Right atrium auricular region (tissue), 2 donors: ENCODE measurements around the gene PTGES2. TPM values are rescaled to one million over a fixed set of nuclear protein-coding genes. Genes with fewer than 3 reads are reported as not detected.

Source experiments
- DNase-seq: peaks from one replicate; pipeline ENCODE4 v3.0.0-alpha.2; 2019; ENCODE audit warnings: low spot score
- H3K27ac ChIP-seq, 2 donors: fragments of 200-600 bp; sonication (generic); 1 replicate in 1 of 2; 2 replicates in 1 of 2; pipeline ENCODE4 v1.5.1; 2016 to 2019
- H3K27me3 ChIP-seq, 2 donors: fragments of 200-600 bp; sonication (generic); one replicate each; pipeline versions ENCODE4 v1.5.1 to v1.6.0; 2017 to 2019
- H3K36me3 ChIP-seq: fragments of 200-600 bp; sonication (generic); one replicate; pipeline ENCODE4 v1.5.1; 2016
- H3K4me1 ChIP-seq, 2 donors: fragments of 200-600 bp; sonication (generic); one replicate each; pipeline versions ENCODE4 v1.5.1 to v1.6.0; 2017 to 2019
- H3K4me3 ChIP-seq, 2 donors: fragments of 200-600 bp; sonication (generic); 1 replicate in 1 of 2; 2 replicates in 1 of 2; pipeline ENCODE4 v1.5.1; 2017 to 2019; ENCODE audit warnings: mild to moderate bottlenecking in 1 of 2, moderate library complexity in 1 of 2
- H3K9me3 ChIP-seq, 2 donors: fragments of 200-600 bp; sonication (generic); one replicate each; pipeline ENCODE4 v1.5.1; 2019
- total RNA-seq, 2 donors: library from RNA; depleted of rRNA; stranded (reverse); fragments of >200 nt; gene quantifications; one replicate each; pipeline ENCODE4 v1.1.0, GENCODE V29; 2016
- TF ChIP-seq, protein P1 (sequence below), 2 donors: fragments of 200-600 bp; sonication (generic); IDR thresholded peaks; one replicate each; pipeline ENCODE4 v1.5.1; 2019; ENCODE audit warnings: antibody characterized with exemption in 2 of 2

The PTGES2 gene
- total RNA-seq, 2 donors from 2014 or later: 114 to 118 TPM

DNA sequence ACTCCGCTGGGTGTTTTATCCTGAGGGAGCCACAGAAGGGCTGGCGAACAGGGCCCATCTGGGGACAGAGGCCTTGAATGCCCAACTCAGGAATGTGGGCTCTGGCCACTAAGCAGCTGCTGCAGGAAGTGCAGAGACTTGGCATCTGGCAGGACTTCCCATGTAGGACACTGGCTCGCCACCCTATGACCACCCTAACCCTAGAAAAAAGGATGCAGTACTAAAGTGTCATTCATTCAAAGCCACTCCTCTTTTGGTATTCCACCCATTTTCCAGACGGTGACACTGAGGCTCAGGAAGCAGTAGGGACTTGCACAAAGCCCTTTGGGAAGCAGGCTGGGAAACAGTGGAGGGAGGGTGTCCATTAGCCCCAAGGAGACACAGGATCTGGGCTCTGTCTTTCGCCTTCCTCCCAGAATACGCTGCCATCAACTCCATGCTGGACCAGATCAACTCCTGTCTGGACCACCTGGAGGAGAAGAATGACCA, 35.5 kb upstream of the PTGES2 start:
- H3K4me1 ChIP-seq: peaks cover 0 to 29% of the 10 kb centered on the region in 2 donors
- no peaks in the 10 kb centered on the region for H3K27me3 ChIP-seq
- no peak overlapping the region for H3K27ac ChIP-seq
- TF ChIP-seq, protein P1, sequence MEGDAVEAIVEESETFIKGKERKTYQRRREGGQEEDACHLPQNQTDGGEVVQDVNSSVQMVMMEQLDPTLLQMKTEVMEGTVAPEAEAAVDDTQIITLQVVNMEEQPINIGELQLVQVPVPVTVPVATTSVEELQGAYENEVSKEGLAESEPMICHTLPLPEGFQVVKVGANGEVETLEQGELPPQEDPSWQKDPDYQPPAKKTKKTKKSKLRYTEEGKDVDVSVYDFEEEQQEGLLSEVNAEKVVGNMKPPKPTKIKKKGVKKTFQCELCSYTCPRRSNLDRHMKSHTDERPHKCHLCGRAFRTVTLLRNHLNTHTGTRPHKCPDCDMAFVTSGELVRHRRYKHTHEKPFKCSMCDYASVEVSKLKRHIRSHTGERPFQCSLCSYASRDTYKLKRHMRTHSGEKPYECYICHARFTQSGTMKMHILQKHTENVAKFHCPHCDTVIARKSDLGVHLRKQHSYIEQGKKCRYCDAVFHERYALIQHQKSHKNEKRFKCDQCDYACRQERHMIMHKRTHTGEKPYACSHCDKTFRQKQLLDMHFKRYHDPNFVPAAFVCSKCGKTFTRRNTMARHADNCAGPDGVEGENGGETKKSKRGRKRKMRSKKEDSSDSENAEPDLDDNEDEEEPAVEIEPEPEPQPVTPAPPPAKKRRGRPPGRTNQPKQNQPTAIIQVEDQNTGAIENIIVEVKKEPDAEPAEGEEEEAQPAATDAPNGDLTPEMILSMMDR (IDR thresholded peaks at IDR 0.05): no peak
- no peak overlapping the region for H3K4me3 ChIP-seq
- DNase-seq: no peak
- H3K9me3 ChIP-seq: no peaks in the 10 kb centered on the region
- peaks cover 41% of the 10 kb centered on the region for H3K36me3 ChIP-seq

DNA sequence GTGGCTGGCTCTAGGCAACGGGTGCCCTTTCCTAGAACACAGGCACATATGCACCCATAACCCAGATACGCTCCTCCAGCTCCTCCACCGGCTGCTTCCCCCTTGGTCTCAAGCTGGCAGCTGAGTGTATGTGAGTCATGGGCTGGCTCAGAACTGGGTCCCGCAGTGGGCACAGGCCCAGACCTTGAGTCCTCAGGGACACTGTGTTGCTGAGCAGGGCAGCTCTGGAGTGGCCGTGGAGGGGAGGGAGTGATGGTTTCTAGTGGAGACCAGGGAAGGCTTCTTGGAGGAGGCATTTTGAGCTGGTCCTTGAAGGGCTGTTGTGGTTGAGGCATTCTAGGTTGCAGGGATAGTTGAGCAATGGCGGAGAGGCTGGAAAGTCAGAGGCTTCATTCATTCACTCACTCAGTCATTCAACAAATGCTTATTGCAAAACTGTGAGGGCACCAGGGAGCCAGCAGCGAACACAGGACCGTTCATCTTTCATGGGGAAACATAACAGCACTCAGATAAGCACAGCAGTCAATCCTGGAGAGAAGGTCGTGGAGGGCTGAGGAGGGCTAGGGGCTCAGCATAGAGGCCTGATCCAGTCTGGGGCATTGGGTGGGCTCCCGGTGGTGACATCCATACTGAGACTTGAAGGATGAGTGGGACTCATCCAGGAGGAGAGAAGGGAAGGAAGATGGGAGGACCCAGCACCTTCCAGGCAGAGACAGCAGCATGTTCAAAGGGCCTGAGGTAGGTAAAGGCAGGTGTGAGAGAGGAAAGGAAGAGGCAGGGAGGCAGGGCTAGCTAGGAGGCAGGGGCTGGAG, 34.9 kb upstream of the PTGES2 start:
- Histone ChIP-seq H3K4me1 (peaks cover 0 to 29% of the 10 kb centered on the region in 2 donors), H3K36me3 (peaks cover 34% of the 10 kb centered on the region), H3K9me3 (no peaks in the 10 kb centered on the region), H3K4me3 (no peak overlapping the region), H3K27me3 (no peaks in the 10 kb centered on the region), H3K27ac (no peak overlapping the region)
- DNase-seq: peak; percentile 69
- TF ChIP-seq, protein P1 (IDR thresholded peaks at IDR 0.05): no peak

DNA sequence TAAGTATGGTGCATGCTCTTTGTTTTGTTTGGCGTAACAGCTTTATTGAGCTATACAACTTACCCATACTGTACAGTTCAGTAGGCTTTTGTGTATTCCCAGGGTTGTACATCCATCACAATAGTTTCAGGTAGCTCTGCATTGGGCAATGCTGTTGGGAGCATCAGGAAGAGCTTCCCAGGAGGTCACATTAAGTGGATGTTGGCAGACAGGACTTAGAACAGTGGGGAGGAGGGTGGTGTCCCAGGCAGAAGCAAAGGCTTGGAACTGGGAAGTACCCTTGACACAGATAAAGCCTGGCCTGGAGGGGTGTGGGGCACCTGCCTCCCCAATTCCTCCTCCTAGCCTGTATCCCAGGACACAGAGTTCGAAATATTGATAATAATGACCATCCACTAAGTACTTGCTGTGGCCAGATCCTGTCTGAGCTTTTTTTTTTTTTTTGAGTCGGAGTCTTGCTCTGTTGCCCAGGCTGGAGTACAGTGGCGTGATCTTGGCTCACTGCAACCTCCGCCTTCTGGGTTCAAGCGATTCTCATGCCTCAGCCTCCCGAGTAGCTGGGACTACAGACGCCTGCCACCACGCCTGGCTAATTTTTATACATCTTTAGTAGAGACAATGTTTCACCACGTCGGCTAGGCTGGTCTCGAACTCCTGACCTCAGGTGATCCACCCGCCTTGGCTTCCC, 33.8 kb upstream of the PTGES2 start:
- H3K27me3 ChIP-seq: no peaks in the 10 kb centered on the region
- peaks cover 0 to 29% of the 10 kb centered on the region in 2 donors for H3K4me1 ChIP-seq
- peaks cover 24% of the 10 kb centered on the region for H3K36me3 ChIP-seq
- no peak overlapping the region for H3K4me3 ChIP-seq
- no peak for DNase-seq
- TF ChIP-seq, protein P1 (IDR thresholded peaks at IDR 0.05): no peak
- H3K27ac ChIP-seq: no peak overlapping the region
- H3K9me3 ChIP-seq: no peaks in the 10 kb centered on the region

DNA sequence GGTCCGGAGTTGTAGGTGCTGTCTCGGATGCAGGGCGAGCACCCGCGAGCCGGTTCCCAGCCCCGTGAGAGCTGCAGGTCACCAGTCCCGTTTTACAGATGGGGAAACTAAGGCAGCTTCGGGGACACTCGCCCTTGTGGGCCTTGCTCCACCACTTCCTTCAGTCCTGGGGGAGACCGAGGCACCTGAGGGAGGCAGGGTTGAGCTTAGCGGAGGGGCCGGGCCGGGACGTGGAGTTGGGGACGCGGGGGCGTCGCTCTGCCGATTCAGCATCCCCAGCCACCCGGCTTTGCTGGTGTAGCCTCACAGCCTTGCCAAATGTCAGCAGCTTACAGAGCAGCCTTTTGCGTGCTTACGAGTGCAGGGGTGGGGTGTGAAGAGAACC, 33.1 kb upstream of the PTGES2 start:
- TF ChIP-seq, protein P1 (IDR thresholded peaks at IDR 0.05): no peak
- Histone ChIP-seq H3K4me3 (peak overlapping the region; percentile 60 to 80), H3K4me1 (peaks cover 0 to 29% of the 10 kb centered on the region in 2 donors), H3K27ac (peak overlapping the region; percentile 62 to 76), H3K9me3 (no peaks in the 10 kb centered on the region), H3K27me3 (no peaks in the 10 kb centered on the region), H3K36me3 (peaks cover 16% of the 10 kb centered on the region)
- DNase-seq: no peak

DNA sequence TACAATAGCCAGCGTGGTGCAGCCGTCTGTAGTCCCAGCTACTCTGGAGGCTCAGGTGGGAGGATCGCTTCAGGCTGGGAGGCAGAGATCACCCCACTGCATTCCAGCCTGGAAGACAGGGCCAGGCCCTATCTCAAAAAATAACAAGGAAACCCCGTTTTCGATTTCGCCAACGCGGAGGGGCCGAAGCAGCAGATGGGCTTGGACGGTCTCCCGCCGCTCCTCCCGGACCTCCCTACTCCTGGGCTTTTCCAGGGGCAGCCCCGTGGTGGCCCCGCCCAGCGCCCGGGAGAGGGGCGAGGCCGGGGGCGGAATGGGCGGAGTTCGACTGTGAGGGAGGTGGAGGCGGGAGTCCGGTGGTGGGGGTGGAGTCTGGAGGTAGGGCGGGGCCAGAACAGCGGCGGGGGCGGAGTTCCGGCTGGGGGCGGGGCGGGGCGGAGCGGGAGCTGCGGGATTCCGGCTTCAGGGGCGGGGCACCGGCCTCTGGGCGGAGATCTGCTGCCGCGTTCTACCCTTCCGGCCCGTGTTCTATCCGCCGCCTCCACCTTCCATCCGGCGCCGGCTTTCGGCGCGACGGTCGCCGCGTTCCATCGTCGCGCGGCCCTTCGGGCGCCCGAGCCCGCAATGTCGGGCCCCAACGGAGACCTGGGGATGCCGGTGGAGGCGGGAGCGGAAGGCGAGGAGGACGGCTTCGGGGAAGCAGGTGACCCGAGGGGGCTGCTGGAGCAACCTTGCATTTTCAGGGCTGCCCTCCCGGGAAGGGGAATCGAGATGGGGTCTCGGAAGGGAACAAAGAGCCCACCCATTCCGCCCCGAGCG, 32.5 kb upstream of the PTGES2 start, which contains the start of gene BBLN:
Gene BBLN, plus strand, starts transcription at position 482 of the 819 bp plus-strand sequence. Its CDS starts 143 bp downstream, at position 625.
- peaks cover 0 to 29% of the 10 kb centered on the region in 2 donors for H3K4me1 ChIP-seq
- H3K27ac ChIP-seq: peak within 1 kb of the TSS; percentile 62 to 76
- peak; percentile 94 for DNase-seq
- no peaks in the 10 kb centered on the region for H3K9me3 ChIP-seq
- TF ChIP-seq, protein P1 (IDR thresholded peaks at IDR 0.05): no peak
- H3K27me3 ChIP-seq: no peaks in the 10 kb centered on the region
- H3K4me3 ChIP-seq: peak within 1 kb of the TSS; percentile 60 to 80
- H3K36me3 ChIP-seq: peaks cover 16% of the 10 kb centered on the region
